HCT116 (cell line): ENCODE measurements around the gene TCF12. TPM values are rescaled to one million over a fixed set of nuclear protein-coding genes. Genes with fewer than 3 reads are reported as not detected.

Experiments
- ATAC-seq: fragments of 200-7000 bp; cut with Tn5 transposase; 2 replicates; pipeline ENCODE4 v1.9.1; 2020; ENCODE audit warnings: mild to moderate bottlenecking, moderate library complexity
- BruUV-seq: library from RNA; stranded (reverse); fragments of 400-500 nt; replicated peaks from 2 replicates; lab custom pipeline; 2021; lab: Mats Ljungman, UMichigan
- CTCF ChIA-PET: fragments of 300-600 bp; sonication (Branson Sonifier 250); formaldehyde crosslinking; loops from one replicate; lab custom pipeline; 2021; ENCODE audit warnings: antibody characterized with exemption; lab: Charles Lee
- POLR2A ChIA-PET: fragments of 300-600, 350-600 bp; sonication (Branson Sonifier 250); formaldehyde crosslinking; loops from one replicate; lab custom pipeline; 2021; ENCODE audit warnings: antibody characterized with exemption; lab: Charles Lee
- RAD21 ChIA-PET, 2 experiments: fragments of 300-600 bp; sonication (Branson Sonifier 250); formaldehyde crosslinking; loops; one replicate each; lab custom pipeline; 2023; ENCODE audit warnings: low total read pairs in 2 of 2; ENCODE audit not compliant: uncharacterized antibody in 2 of 2, unreplicated experiment in 2 of 2, low non-redundant PET in 1 of 2; lab: Charles Lee
- DNase-seq: peaks from one replicate; pipeline ENCODE4 v3.0.0-alpha.2; 2010; ENCODE audit warnings: low read depth, low spot score
- H2AFZ ChIP-seq: fragments of 200-600 bp; shearing (Covaris generic), sonication (generic); 2 replicates; pipeline ENCODE4 v1.6.1; 2017; ENCODE audit warnings: low read depth, mixed run types, mixed read lengths, antibody characterized with exemption, low read length; ENCODE audit not compliant: poor library complexity, severe bottlenecking
- H3K27ac ChIP-seq: 2 replicates; pipeline ENCODE4 v1.5.1; 2012; ENCODE audit warnings: low read depth, low read length
- H3K27me3 ChIP-seq: fragments of 200-600 bp; sonication (generic); 2 replicates; pipeline ENCODE4 v1.6.1; 2016; ENCODE audit warnings: mixed run types, low read length, mixed read lengths; ENCODE audit not compliant: insufficient read depth
- H3K36me3 ChIP-seq, 2 experiments: fragments of 200-500 bp in 1 of 2; fragments of 200-600 bp in 1 of 2; sonication (Bioruptor generic) in 1 of 2; sonication (generic) in 1 of 2; 2 replicates each; pipeline versions ENCODE4 v1.5.1 to v1.6.1; 2014 to 2016; ENCODE audit warnings: low read length in 2 of 2, inconsistent platforms in 1 of 2, mixed read lengths in 1 of 2, mixed run types in 1 of 2; ENCODE audit not compliant: insufficient read depth in 2 of 2, control insufficient read depth in 1 of 2
- H3K4me1 ChIP-seq, 2 experiments: fragments of 200-600 bp in 1 of 2; sonication (generic) in 1 of 2; 2 replicates each; pipeline versions ENCODE4 v1.5.1 to v1.6.1; 2012 to 2017; ENCODE audit warnings: low read length in 2 of 2, inconsistent platforms in 1 of 2, mild to moderate bottlenecking in 1 of 2, mixed read lengths in 1 of 2, mixed run types in 1 of 2, moderate library complexity in 1 of 2; ENCODE audit not compliant: insufficient read depth in 2 of 2, control insufficient read depth in 1 of 2
- H3K4me2 ChIP-seq: fragments of 200-600 bp; sonication (generic); 2 replicates; pipeline ENCODE4 v1.6.1; 2017; ENCODE audit warnings: mixed run types, low read length, mixed read lengths
- H3K4me3 ChIP-seq, 2 experiments: fragments of 200-600 bp in 1 of 2; sonication (generic) in 1 of 2; replicated peaks in 1 of 2; 2 replicates each; pipeline ENCODE4 v1.5.1; 2011 to 2016; ENCODE audit warnings: low read length in 2 of 2, control low read depth in 1 of 2, low read depth in 1 of 2, mild to moderate bottlenecking in 1 of 2, mixed read lengths in 1 of 2, mixed run types in 1 of 2
- H3K79me2 ChIP-seq: fragments of 200-600 bp; sonication (generic); 2 replicates; pipeline ENCODE4 v1.6.1; 2017; ENCODE audit warnings: mild to moderate bottlenecking, mixed run types, low read length, moderate library complexity, mixed read lengths; ENCODE audit not compliant: insufficient read depth
- H3K9ac ChIP-seq: fragments of 200-600 bp; sonication (generic); 2 replicates; pipeline ENCODE4 v1.6.1; 2016; ENCODE audit warnings: low read length, mixed read lengths
- H3K9me2 ChIP-seq: fragments of 200-600 bp; sonication (generic), shearing (Covaris generic); 2 replicates; pipeline ENCODE4 v1.6.1; 2017; ENCODE audit warnings: mixed run types, mild to moderate bottlenecking, moderate library complexity; ENCODE audit not compliant: insufficient read depth
- H3K9me3 ChIP-seq, 2 experiments: fragments of 200-500 bp in 1 of 2; fragments of 200-600 bp in 1 of 2; sonication (Bioruptor generic) in 1 of 2; sonication (generic) in 1 of 2; 2 replicates each; pipeline ENCODE4 v1.6.1; 2014 to 2017; ENCODE audit warnings: low read length in 2 of 2, mixed read lengths in 2 of 2, inconsistent platforms in 1 of 2, low read depth in 1 of 2, mild to moderate bottlenecking in 1 of 2, mixed run types in 1 of 2, moderate library complexity in 1 of 2; ENCODE audit not compliant: control insufficient read depth in 1 of 2, insufficient read depth in 1 of 2
- H4K20me1 ChIP-seq: fragments of 200-600 bp; sonication (generic), shearing (Covaris generic); 2 replicates; pipeline ENCODE4 v1.6.1; 2017; ENCODE audit warnings: mixed run types, mild to moderate bottlenecking, moderate library complexity; ENCODE audit not compliant: insufficient read depth
- ATF3 ChIP-seq: IDR thresholded peaks from 2 replicates; pipeline ENCODE4 v1.6.1; 2012
- CBX3 ChIP-seq: IDR thresholded peaks from 2 replicates; pipeline ENCODE4 v1.6.1; 2012; ENCODE audit warnings: low read depth
- CEBPB ChIP-seq: IDR thresholded peaks from 2 replicates; pipeline ENCODE4 v1.6.1; 2012; ENCODE audit warnings: low read depth
- CTCF ChIP-seq, 3 experiments: fragments of 200-600 bp in 1 of 3; sonication (generic) in 1 of 3; IDR thresholded peaks in 2 of 3; conservative IDR thresholded peaks in 1 of 3; 2 replicates each; pipeline ENCODE4 v1.5.1; 2012 to 2017; ENCODE audit warnings: low read depth in 2 of 3, low read length in 2 of 3, antibody characterized with exemption in 1 of 3, borderline replicate concordance in 1 of 3, control low read depth in 1 of 3, mild to moderate bottlenecking in 1 of 3, mixed read lengths in 1 of 3, mixed run types in 1 of 3, moderate library complexity in 1 of 3; ENCODE audit not compliant: insufficient read depth in 1 of 3
- EGR1 ChIP-seq: IDR thresholded peaks from 2 replicates; pipeline ENCODE4 v1.6.1; 2012; ENCODE audit warnings: low read depth
- ELF1 ChIP-seq: IDR thresholded peaks from 2 replicates; pipeline ENCODE4 v1.6.1; 2012; ENCODE audit warnings: low read depth, borderline replicate concordance
- EZH2 ChIP-seq: fragments of 200-600 bp; sonication (generic); IDR thresholded peaks from 2 replicates; pipeline ENCODE4 v1.6.1; 2017; ENCODE audit warnings: antibody characterized with exemption, mixed run types
- EZH2phosphoT487 ChIP-seq: fragments of 200-600 bp; IDR thresholded peaks from 2 replicates; pipeline ENCODE4 v1.6.1; 2018; ENCODE audit warnings: antibody characterized with exemption, borderline replicate concordance
- FOSL1 ChIP-seq: IDR thresholded peaks from 2 replicates; pipeline ENCODE4 v1.6.1; 2012; ENCODE audit warnings: low read depth
- MAX ChIP-seq: IDR thresholded peaks from 2 replicates; pipeline ENCODE4 v1.6.1; 2012
- POLR2AphosphoS5 ChIP-seq: IDR thresholded peaks from 2 replicates; pipeline ENCODE4 v1.6.1; 2011; ENCODE audit warnings: mild to moderate bottlenecking, low read depth, low read length, moderate library complexity
- SIN3A ChIP-seq: IDR thresholded peaks from 2 replicates; pipeline ENCODE4 v1.6.1; 2012; ENCODE audit warnings: low read depth
- SP1 ChIP-seq: IDR thresholded peaks from 2 replicates; pipeline ENCODE4 v1.6.1; 2012; ENCODE audit warnings: low read depth
- SRF ChIP-seq: IDR thresholded peaks from 2 replicates; pipeline ENCODE4 v1.6.1; 2012; ENCODE audit warnings: low read depth
- TCF7L2 ChIP-seq: IDR thresholded peaks from 2 replicates; pipeline ENCODE4 v1.7.0; 2011; ENCODE audit warnings: borderline replicate concordance, inconsistent platforms; ENCODE audit not compliant: insufficient read depth, insufficient read length; ENCODE audit errors: extremely low read depth
- ZFX ChIP-seq: fragments of 450-650 bp; IDR thresholded peaks from 2 replicates; pipeline ENCODE4 v1.6.1; 2017
- ZNF274 ChIP-seq: fragments of 200-500 bp; sonication (Bioruptor generic); IDR thresholded peaks from 2 replicates; pipeline ENCODE4 v1.6.1; 2014; ENCODE audit warnings: mild to moderate bottlenecking, low read depth, low read length, inconsistent platforms
- intact Hi-C: fragments of 100-400 bp; cut with micrococcal nuclease; formaldehyde crosslinking; loops from 2 replicates; pipeline ENCODE4 v1.10.0; 2022
- total RNA-seq: library from RNA; stranded (reverse); gene quantifications from one replicate; pipeline ENCODE4 v1.2.1, GENCODE V29; 2021; ENCODE audit not compliant: unreplicated experiment

TCF12 gene
- total RNA-seq, 1 experiment from 2014 or later: 71.6 TPM

- ATAC-seq (no peak), DNase-seq (no peak)
- H2AFZ ChIP-seq: no peak overlapping the region
- no peak overlapping the region for H3K4me2 ChIP-seq
- no peaks in the 10 kb centered on the region for H3K4me1 ChIP-seq
- no peaks in the 10 kb centered on the region for H3K36me3 ChIP-seq
- ChIA-PET RAD21 (no interaction called here), POLR2A (no interaction called here), CTCF (no interaction called here)
- no peak overlapping the region for H3K9ac ChIP-seq
- no peak overlapping the region for H3K27ac ChIP-seq
- H3K9me2 ChIP-seq: no peaks in the 10 kb centered on the region
- intact Hi-C loops: no loop called here
- TF ChIP-seq TCF7L2: no peak
- TF ChIP-seq ATF3: no peak
- no peaks in the 10 kb centered on the region; the same call in 1 of the 2 replicates for H3K79me2 ChIP-seq
- no TSS peak for BruUV-seq
- no peaks in the 10 kb centered on the region; the same call in 1 of the 2 replicates for H4K20me1 ChIP-seq
- H3K27me3 ChIP-seq: no peaks in the 10 kb centered on the region
- no peak overlapping the region for H3K4me3 ChIP-seq
- H3K9me3 ChIP-seq: no peaks in the 10 kb centered on the region
Measured at GRCh38 chr15:57134071-57134605, 215.7 kb downstream of the TCF12 start.

GRCh38 chr15:57134851-57135250, 216.4 kb downstream of the TCF12 start:
- BruUV-seq: no TSS peak
- Histone ChIP-seq H3K27ac (no peak overlapping the region), H2AFZ (no peak overlapping the region), H4K20me1 (no peaks in the 10 kb centered on the region; the same call in 1 of the 2 replicates), H3K9ac (no peak overlapping the region), H3K79me2 (no peaks in the 10 kb centered on the region; the same call in 1 of the 2 replicates), H3K36me3 (no peaks in the 10 kb centered on the region), H3K4me2 (no peak overlapping the region)
- ATAC-seq: no peak
- DNase-seq: no peak
- intact Hi-C loops: loop anchor here (5.0 kb wide), 2 partner anchors 313 to 638 kb away; no protein-coding TSS in a partner anchor
- POLR2A ChIA-PET: no interaction called here
- TF ChIP-seq ATF3 (no peak), EZH2 (no peak), SRF (no peak), CBX3 (no peak), EZH2phosphoT487 (no peak), FOSL1 (no peak), ZFX (no peak), SIN3A (no peak), EGR1 (no peak), ZNF274 (no peak), SP1 (no peak), CTCF (IDR thresholded peaks at IDR 0.05 in 2 of 3, conservative IDR thresholded peaks at IDR 0.05 in 1 of 3; ENCODE audit: borderline replicate concordance in 1 of 3, insufficient read depth in 1 of 3, low read depth in 2 of 3, low read length in 2 of 3) (no peak), MAX (no peak), ELF1 (no peak), POLR2AphosphoS5 (no peak), CEBPB (no peak)
- TF ChIP-seq, all 23 proteins: peak for 0
- Histone ChIP-seq H3K4me3 (no peak overlapping the region), H3K9me3 (no peaks in the 10 kb centered on the region), H3K27me3 (no peaks in the 10 kb centered on the region), H3K4me1 (no peaks in the 10 kb centered on the region), H3K9me2 (no peaks in the 10 kb centered on the region)
- ChIA-PET CTCF (interaction anchor here (2.2 to 2.4 kb wide), 2 partner anchors 10 to 12 kb away, joined by 8 to 11 read pairs; no protein-coding TSS in a partner anchor), RAD21 (no interaction called here)
